IPS-18c (cell line): ENCODE results near the gene FOXG1.

Experiments used
- H3K4me3 ChIP-seq: 2 replicates; pipeline ENCODE4 v1.7.0; 2013; ENCODE audit warnings: low read depth, mild to moderate bottlenecking, low read length, moderate library complexity; ENCODE audit not compliant: insufficient read depth
- H3K9me3 ChIP-seq: one replicate; pipeline ENCODE4 v1.6.1; 2013; ENCODE audit warnings: mild to moderate bottlenecking, low read length, moderate library complexity; ENCODE audit not compliant: control insufficient read depth, insufficient read depth

FOXG1 gene

GRCh38 chr14:28759653-28760313 is 6.8 kb upstream of the FOXG1 start:
- Histone ChIP-seq H3K4me3 (peak overlapping the region; percentile 16; the same call in 1 of the 2 replicates), H3K9me3 (peaks cover 2% of the 10 kb centered on the region)

- Histone ChIP-seq H3K9me3 (peaks cover 2% of the 10 kb centered on the region), H3K4me3 (no peak overlapping the region)
Measured at GRCh38 chr14:28760431-28760996, 6.1 kb upstream of the FOXG1 start.

GRCh38 chr14:28761438-28762291 is 4.9 kb upstream of the FOXG1 start:
- H3K4me3 ChIP-seq = no peak overlapping the region; the same call in 1 of the 2 replicates
- peaks cover 2% of the 10 kb centered on the region for H3K9me3 ChIP-seq

- Histone ChIP-seq H3K4me3 (no peak overlapping the region), H3K9me3 (peaks cover 2% of the 10 kb centered on the region)
Measured at GRCh38 chr14:28762303-28762954, 4.2 kb upstream of the FOXG1 start.

GRCh38 chr14:28762955-28763326 is 3.6 kb upstream of the FOXG1 start:
- Histone ChIP-seq H3K9me3 (peaks cover 2% of the 10 kb centered on the region), H3K4me3 (no peak overlapping the region)

- H3K4me3 ChIP-seq = no peak overlapping the region
Measured at GRCh38 chr14:28763751-28764256, 2.8 kb upstream of the FOXG1 start.

GRCh38 chr14:28764257-28765160 is 2.1 kb upstream of the FOXG1 start:
- Histone ChIP-seq H3K4me3 (no peak overlapping the region), H3K9me3 (peaks cover 2% of the 10 kb centered on the region)

More at GRCh38 chr14:28763751-28764256, 2.8 kb upstream of the FOXG1 start:
- peaks cover 2% of the 10 kb centered on the region for H3K9me3 ChIP-seq

GRCh38 chr14:28765169-28765830 is 1.3 kb upstream of the FOXG1 start:
- Histone ChIP-seq H3K9me3 (peaks cover 2% of the 10 kb centered on the region), H3K4me3 (peak overlapping the region; percentile 40)

- peak overlapping the region; percentile 40 for H3K4me3 ChIP-seq
- H3K9me3 ChIP-seq = peaks cover 2% of the 10 kb centered on the region
Measured at GRCh38 chr14:28765831-28766468, 637 bp upstream of the FOXG1 start.

- Histone ChIP-seq H3K9me3 (no peaks in the 10 kb centered on the region), H3K4me3 (peak overlapping the region; percentile 28; the same call in 1 of the 2 replicates)
Measured at GRCh38 chr14:28767030-28767852, 654 bp downstream of the FOXG1 start.

- peaks cover 2% of the 10 kb centered on the region for H3K9me3 ChIP-seq
- peak overlapping the region; percentile 28 for H3K4me3 ChIP-seq
Measured at GRCh38 chr14:28767853-28768741, 1.5 kb downstream of the FOXG1 start.

- no peak overlapping the region for H3K4me3 ChIP-seq
- H3K9me3 ChIP-seq = peaks cover 2% of the 10 kb centered on the region
Measured at GRCh38 chr14:28769276-28769880, 2.8 kb downstream of the FOXG1 start.

- Histone ChIP-seq H3K9me3 (peaks cover 2% of the 10 kb centered on the region), H3K4me3 (no peak overlapping the region)
Measured at GRCh38 chr14:28770061-28770460, 3.5 kb downstream of the FOXG1 start.

- peaks cover 2% of the 10 kb centered on the region for H3K9me3 ChIP-seq
- H3K4me3 ChIP-seq = no peak overlapping the region
Measured at GRCh38 chr14:28770630-28771029, 4.0 kb downstream of the FOXG1 start.
